NT2/D1 (cell line): ENCODE measurements around the gene ZFHX3.

ENCODE experiments used
- DNase-seq: peaks from one replicate; pipeline ENCODE4 v3.0.0-alpha.2; 2011; ENCODE audit warnings: low read depth, low spot score
- H3K27me3 ChIP-seq: 2 replicates; pipeline ENCODE4 v1.6.0; 2011; ENCODE audit warnings: mild to moderate bottlenecking; ENCODE audit not compliant: insufficient read length, insufficient read depth
- H3K36me3 ChIP-seq: 2 replicates; pipeline ENCODE4 v1.6.1; 2011; ENCODE audit warnings: mild to moderate bottlenecking, low read length, mixed read lengths; ENCODE audit not compliant: insufficient read depth, insufficient read length
- H3K4me1 ChIP-seq: 2 replicates; pipeline ENCODE4 v1.5.1; 2011; ENCODE audit not compliant: insufficient read depth, insufficient read length
- H3K4me3 ChIP-seq: 2 replicates; pipeline ENCODE4 v1.5.1; 2011; ENCODE audit warnings: low read depth; ENCODE audit not compliant: insufficient read length
- H3K9ac ChIP-seq: 2 replicates; pipeline ENCODE4 v1.6.0; 2011; ENCODE audit warnings: low read depth; ENCODE audit not compliant: insufficient read length
- H3K9me3 ChIP-seq: 2 replicates; pipeline ENCODE4 v1.5.1; 2011; ENCODE audit warnings: mild to moderate bottlenecking, low read length; ENCODE audit not compliant: insufficient read depth
- SUZ12 ChIP-seq: IDR thresholded peaks from 2 replicates; pipeline ENCODE4 v1.6.1; 2011; ENCODE audit not compliant: insufficient read length, insufficient read depth; ENCODE audit errors: extremely low read depth
- YY1 ChIP-seq: IDR thresholded peaks from 2 replicates; pipeline ENCODE4 v1.6.1; 2011; ENCODE audit not compliant: insufficient read length, insufficient read depth
- ZNF274 ChIP-seq: IDR thresholded peaks from 2 replicates; pipeline ENCODE4 v1.6.1; 2011; ENCODE audit warnings: mild to moderate bottlenecking, low read depth, low read length

ZFHX3 gene

DNA sequence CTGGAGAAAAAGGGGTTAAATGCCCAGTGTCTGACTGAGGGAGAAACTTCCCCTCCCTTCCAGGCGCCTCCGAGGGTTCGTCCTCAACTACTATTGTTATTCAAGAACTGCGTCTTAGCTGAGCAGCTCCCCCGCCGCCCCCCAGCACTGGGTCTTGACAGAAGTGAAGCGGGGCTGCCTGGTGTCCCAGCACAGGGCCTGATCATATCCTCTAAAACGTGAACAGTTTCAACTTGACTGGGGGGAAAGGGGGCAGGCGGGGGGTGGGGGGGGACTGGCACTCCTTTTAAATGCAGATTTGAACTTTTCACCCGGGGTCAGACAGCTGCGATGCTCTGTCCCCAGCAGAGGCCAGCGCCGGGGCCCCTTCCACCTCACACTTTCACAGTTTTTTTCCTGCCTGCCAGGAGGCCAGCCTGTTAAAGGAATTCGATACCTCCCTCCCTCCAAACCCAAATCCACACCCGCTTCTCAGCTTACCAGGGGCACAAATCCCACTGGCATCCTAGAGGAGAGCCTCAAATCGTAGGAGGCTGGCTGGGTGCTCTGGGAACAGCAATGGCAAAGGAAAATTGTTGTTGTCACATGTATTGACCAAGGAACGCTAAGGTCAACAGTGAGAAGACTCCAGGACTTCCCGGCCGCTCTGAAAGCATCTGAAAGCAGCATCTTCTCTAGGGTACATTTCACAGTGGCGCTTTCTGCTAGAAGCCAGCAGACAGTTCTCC, 14.5 kb downstream of the ZFHX3 start:
- peaks cover 87% of the 10 kb centered on the region for H3K27me3 ChIP-seq
- no peaks in the 10 kb centered on the region for H3K9me3 ChIP-seq
- TF ChIP-seq SUZ12: peak; percentile 42
- no peak for TF ChIP-seq ZNF274
- H3K4me1 ChIP-seq: peaks cover 16% of the 10 kb centered on the region
- no peak overlapping the region for H3K4me3 ChIP-seq
- no peaks in the 10 kb centered on the region for H3K36me3 ChIP-seq
- no peak overlapping the region for H3K9ac ChIP-seq
- peak; percentile 90 for DNase-seq

DNA sequence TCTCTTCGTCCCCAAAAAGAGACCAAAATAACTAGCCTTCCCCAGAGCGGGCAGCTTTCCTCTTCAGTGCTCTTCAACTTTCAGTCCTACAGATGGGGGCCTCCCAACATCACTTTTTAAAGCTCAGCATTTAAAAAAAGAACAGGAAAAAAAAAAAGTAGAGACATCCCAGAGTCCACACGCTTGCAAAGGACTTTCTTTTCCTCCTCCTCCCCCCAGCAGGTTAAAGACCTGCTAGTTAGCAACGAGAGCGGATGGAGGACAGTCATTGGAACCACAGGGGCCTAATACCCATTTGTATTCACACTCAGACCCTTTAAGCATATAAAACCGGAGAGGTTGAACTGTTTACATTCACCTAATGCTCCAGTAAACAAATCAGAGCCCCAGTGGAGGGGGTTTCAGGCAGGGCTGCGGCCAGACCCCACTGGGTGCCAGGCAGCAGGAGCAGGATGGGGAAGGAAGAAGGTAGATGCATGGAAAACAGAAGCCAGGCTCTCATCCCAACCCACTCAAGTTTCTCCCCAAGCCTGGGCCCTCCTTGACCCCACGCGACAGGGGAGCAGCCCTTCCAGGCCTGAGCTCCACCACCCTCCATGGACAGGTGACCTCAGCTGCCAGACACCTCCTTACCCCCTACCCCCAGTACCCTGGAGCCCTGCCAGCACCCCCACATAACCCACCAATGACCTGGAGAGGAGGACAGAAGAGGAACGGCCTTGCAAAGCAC, 15.2 kb downstream of the ZFHX3 start:
- TF ChIP-seq SUZ12 (peak; percentile 49), YY1 (no peak)
- peaks cover 16% of the 10 kb centered on the region for H3K4me1 ChIP-seq
- H3K4me3 ChIP-seq: no peak overlapping the region
- H3K27me3 ChIP-seq: peaks cover 87% of the 10 kb centered on the region
- H3K9ac ChIP-seq: no peak overlapping the region
- no peaks in the 10 kb centered on the region for H3K36me3 ChIP-seq
- peak; percentile 87 for DNase-seq
- no peaks in the 10 kb centered on the region for H3K9me3 ChIP-seq

DNA sequence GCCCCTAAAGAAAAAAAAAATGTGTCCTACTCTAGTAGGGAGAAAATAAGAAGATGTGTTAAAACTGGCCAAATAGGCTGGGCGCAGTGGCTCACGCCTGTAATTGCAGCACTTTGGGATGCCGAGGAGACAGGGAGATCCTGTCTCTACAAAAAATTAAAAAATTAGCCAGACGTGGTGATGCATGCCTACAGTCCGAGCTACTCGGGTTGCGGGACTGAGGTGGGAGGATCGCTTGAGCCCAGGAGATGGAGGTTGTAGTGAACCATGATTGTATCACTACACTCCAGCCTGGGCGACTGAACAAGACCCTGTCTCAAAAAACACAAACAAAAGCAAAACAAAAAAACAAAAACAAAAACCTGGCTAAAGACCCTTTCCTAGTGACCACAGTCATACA, 15.9 kb downstream of the ZFHX3 start:
- no peaks in the 10 kb centered on the region for H3K36me3 ChIP-seq
- no peaks in the 10 kb centered on the region for H3K9me3 ChIP-seq
- no peak for DNase-seq
- H3K9ac ChIP-seq: no peak overlapping the region
- peaks cover 87% of the 10 kb centered on the region for H3K27me3 ChIP-seq
- no peak overlapping the region for H3K4me3 ChIP-seq
- TF ChIP-seq YY1 (no peak), ZNF274 (no peak), SUZ12 (no peak)
- H3K4me1 ChIP-seq: peaks cover 16% of the 10 kb centered on the region

DNA sequence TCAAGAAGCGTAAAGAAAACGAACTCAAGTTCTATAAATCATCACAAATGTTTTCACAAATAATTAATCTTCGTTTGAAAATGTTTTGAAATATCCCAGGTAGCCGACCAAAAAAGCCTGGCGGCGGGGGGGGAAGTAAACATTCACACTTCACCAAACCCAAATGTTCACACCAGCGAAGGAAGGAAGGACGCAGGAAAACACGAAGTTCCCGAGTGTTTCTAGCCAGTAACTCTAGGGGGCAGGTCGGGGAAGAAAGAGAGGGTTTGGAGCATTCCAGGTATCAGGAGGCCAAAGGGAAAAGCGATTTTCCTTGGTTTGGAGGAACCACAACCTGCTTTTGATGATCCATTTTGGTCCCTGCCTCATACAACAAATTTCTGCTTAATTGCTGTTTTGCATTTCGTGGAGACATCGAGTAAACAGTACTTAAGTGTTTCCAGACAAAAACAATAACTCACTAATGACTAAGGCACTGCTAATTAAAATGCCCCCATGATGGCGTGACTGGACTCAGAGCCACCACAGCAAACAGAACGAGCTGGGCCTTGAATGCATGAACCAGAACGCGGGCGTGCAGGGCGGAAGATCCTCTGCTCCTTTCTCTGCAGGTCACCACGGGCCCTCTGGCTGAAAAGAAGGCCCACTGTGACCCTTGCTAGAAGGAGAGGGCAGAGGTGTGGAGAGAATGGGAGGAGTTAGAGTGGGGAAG, 16.6 kb downstream of the ZFHX3 start:
- no peak for DNase-seq
- H3K4me3 ChIP-seq: no peak overlapping the region
- peaks cover 16% of the 10 kb centered on the region for H3K4me1 ChIP-seq
- H3K9me3 ChIP-seq: no peaks in the 10 kb centered on the region
- TF ChIP-seq SUZ12 (no peak), YY1 (no peak), ZNF274 (no peak)
- H3K9ac ChIP-seq: no peak overlapping the region
- peaks cover 87% of the 10 kb centered on the region for H3K27me3 ChIP-seq
- no peaks in the 10 kb centered on the region for H3K36me3 ChIP-seq

DNA sequence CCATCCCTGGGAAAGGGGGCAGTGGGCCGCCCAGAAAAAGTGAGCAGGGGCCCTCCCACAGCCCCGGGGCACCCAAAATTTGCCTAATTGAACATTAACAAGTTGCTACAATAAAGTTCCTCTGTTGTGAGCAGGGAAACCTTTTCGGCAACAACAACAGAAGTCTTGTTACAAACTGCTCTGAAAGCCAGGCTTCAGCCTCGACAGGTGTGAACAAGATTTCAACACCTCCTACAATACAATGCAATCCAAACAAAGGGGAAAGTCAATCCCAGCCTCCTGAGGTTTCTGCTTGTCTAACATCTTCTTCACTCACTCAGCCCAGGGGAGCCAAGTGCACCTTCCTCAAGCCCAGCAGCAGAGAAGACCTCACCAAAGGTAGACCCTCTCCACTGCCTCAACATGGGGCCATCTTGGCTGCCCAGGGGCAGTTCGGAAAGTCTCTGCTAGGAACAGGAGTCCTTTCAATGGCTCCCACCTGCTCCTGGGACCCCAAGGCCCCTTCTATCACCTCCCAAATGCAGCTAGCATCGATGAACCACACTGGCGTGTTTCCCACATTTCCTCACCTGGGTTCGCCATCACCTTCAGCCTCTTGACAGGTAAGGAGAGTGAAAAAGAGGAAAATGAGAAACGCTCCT, 19.1 kb downstream of the ZFHX3 start:
- TF ChIP-seq ZNF274 (no peak), SUZ12 (no peak), YY1 (no peak)
- no peaks in the 10 kb centered on the region for H3K36me3 ChIP-seq
- H3K9ac ChIP-seq: no peak overlapping the region
- H3K4me1 ChIP-seq: peaks cover 14% of the 10 kb centered on the region
- H3K27me3 ChIP-seq: peaks cover 84% of the 10 kb centered on the region
- H3K9me3 ChIP-seq: no peaks in the 10 kb centered on the region
- no peak overlapping the region for H3K4me3 ChIP-seq
- no peak for DNase-seq

DNA sequence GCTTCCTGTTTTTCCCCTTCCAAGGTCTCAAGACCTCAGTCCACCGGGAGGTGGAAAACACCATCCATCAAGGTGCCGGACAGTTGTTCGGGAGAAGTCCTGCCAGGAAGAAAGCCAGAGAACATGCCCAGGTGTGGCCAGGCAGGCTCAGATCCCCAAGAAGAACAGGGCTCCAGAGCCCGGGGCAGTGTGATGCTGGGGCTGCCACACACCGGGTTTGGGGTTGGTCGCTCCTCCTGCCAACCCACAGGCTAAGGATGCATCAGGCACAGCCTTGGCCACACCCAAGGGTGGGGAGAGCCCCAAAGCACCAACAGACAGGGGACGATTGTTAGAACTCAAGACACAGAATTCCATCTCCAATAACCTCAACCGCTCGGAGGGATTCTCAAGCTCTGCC, 19.7 kb downstream of the ZFHX3 start:
- H3K36me3 ChIP-seq: peaks cover 2% of the 10 kb centered on the region
- DNase-seq: no peak
- H3K9ac ChIP-seq: no peak overlapping the region
- TF ChIP-seq SUZ12 (no peak), ZNF274 (no peak), YY1 (no peak)
- peaks cover 12% of the 10 kb centered on the region for H3K4me1 ChIP-seq
- peaks cover 87% of the 10 kb centered on the region for H3K27me3 ChIP-seq
- no peak overlapping the region for H3K4me3 ChIP-seq
- no peaks in the 10 kb centered on the region for H3K9me3 ChIP-seq

DNA sequence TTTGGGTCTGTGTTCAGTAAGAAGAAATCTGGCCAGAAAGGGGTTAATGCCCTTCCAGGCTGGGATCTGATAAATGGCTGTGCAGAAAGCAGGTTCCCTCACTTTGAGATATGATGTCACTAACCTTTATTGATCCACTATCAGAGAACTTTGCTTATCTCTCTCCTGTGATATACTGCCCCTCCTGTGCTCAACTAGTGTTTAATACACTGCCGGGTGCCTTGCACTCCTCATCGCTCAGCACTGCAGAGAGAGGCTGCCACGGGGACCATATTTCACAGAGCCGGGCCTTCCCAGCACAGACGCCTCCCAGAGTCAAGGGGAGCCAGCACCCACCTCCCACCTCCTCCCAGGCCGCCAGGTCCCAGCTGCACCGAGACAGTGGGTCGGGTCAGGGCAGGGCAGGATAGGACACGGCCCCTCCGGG, 20.2 kb downstream of the ZFHX3 start:
- H3K9me3 ChIP-seq: no peaks in the 10 kb centered on the region
- no peak overlapping the region for H3K4me3 ChIP-seq
- no peak for DNase-seq
- H3K27me3 ChIP-seq: peaks cover 89% of the 10 kb centered on the region
- peaks cover 9% of the 10 kb centered on the region for H3K4me1 ChIP-seq
- no peak for TF ChIP-seq ZNF274
- H3K36me3 ChIP-seq: peaks cover 2% of the 10 kb centered on the region
- no peak overlapping the region for H3K9ac ChIP-seq
